ENCODE measurements around the gene ZKSCAN3. TPM values are rescaled to one million over a fixed set of nuclear protein-coding genes. Genes with fewer than 3 reads are reported as not detected.

Gene ZKSCAN3
- polyA plus RNA-seq, 3 donors: 0.36 to 1.7 (median 1.6) TPM

- peak overlapping the region in 1 of 2 donors; percentile 9 for H3K27ac ChIP-seq (ENCODE audit: low read depth in 1 of 2, low read length in 2 of 2)
- WGBS (ENCODE audit: insufficient coverage): no CpG with 5 or more reads among the region's 4 CpGs
- no peak overlapping the region for H3K4me3 ChIP-seq (replicated peaks in 1 of 3; ENCODE audit: low read depth in 2 of 3, low read length in 3 of 3)
- Mint-ChIP-seq H3K4me1 (peaks cover 9% of the 10 kb centered on the region), H3K9me3 (no peaks in the 10 kb centered on the region), H3K27ac (peak overlapping the region in 2 of 7 donors; percentile 20 to 75), H3K4me3 (no peak overlapping the region), H3K36me3 (peaks cover 25 to 26% of the 10 kb centered on the region in 2 donors), H3K27me3 (ENCODE audit: low read depth in 3 of 3) (no peaks in the 10 kb centered on the region)
- H3K4me1 ChIP-seq (ENCODE audit: control insufficient read depth in 1 of 2, insufficient read depth in 2 of 2, low read length in 2 of 2): peaks cover 10 to 11% of the 10 kb centered on the region in 2 donors
- H3K4me2 ChIP-seq (replicated peaks; ENCODE audit: extremely low read depth, low read length, poor library complexity, severe bottlenecking): no peak overlapping the region
- no peak overlapping the region for H2AFZ ChIP-seq (ENCODE audit: insufficient read depth, low read depth, low read length, poor library complexity, severe bottlenecking)
- no peak overlapping the region for H3K9ac ChIP-seq (ENCODE audit: insufficient read depth, low read length, poor library complexity, severe bottlenecking)
- peak; percentile 50 to 75 (median 61) for DNase-seq
- H4K20me1 ChIP-seq (ENCODE audit: insufficient read depth, low read length): no peaks in the 10 kb centered on the region
- TF ChIP-seq, protein P1, sequence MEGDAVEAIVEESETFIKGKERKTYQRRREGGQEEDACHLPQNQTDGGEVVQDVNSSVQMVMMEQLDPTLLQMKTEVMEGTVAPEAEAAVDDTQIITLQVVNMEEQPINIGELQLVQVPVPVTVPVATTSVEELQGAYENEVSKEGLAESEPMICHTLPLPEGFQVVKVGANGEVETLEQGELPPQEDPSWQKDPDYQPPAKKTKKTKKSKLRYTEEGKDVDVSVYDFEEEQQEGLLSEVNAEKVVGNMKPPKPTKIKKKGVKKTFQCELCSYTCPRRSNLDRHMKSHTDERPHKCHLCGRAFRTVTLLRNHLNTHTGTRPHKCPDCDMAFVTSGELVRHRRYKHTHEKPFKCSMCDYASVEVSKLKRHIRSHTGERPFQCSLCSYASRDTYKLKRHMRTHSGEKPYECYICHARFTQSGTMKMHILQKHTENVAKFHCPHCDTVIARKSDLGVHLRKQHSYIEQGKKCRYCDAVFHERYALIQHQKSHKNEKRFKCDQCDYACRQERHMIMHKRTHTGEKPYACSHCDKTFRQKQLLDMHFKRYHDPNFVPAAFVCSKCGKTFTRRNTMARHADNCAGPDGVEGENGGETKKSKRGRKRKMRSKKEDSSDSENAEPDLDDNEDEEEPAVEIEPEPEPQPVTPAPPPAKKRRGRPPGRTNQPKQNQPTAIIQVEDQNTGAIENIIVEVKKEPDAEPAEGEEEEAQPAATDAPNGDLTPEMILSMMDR (IDR thresholded peaks at IDR 0.05): no peak
- no peaks in the 10 kb centered on the region for H3K79me2 ChIP-seq (ENCODE audit: insufficient read depth, low read length)
- intact Hi-C loops (cut with micrococcal nuclease): no loop called here
- no peaks in the 10 kb centered on the region for H3K27me3 ChIP-seq (ENCODE audit: control insufficient read depth in 2 of 2, insufficient read depth in 2 of 2, low read length in 2 of 2)
- H3K36me3 ChIP-seq (replicated peaks in 1 of 2; ENCODE audit: control insufficient read depth in 1 of 2, insufficient read depth in 2 of 2, low read length in 2 of 2): peaks cover 16 to 33% of the 10 kb centered on the region in 2 donors
- H3K9me3 ChIP-seq (replicated peaks in 1 of 2; ENCODE audit: control insufficient read depth in 1 of 2, insufficient read depth in 1 of 2, low read length in 2 of 2): no peaks in the 10 kb centered on the region
Observed at GRCh38 chr6:28368522-28368921, 18.8 kb downstream of the ZKSCAN3 start.

GRCh38 chr6:28369463-28369862 is 19.7 kb downstream of the ZKSCAN3 start:
- no peak overlapping the region for H3K27ac Mint-ChIP-seq
- H3K27me3 Mint-ChIP-seq (ENCODE audit: low read depth in 3 of 3): no peaks in the 10 kb centered on the region
- no peaks in the 10 kb centered on the region for H3K79me2 ChIP-seq (ENCODE audit: insufficient read depth, low read length)
- H3K4me3 ChIP-seq (replicated peaks in 1 of 3; ENCODE audit: low read depth in 2 of 3, low read length in 3 of 3): no peak overlapping the region
- H3K4me1 Mint-ChIP-seq: peaks cover 9% of the 10 kb centered on the region
- peaks cover 18 to 19% of the 10 kb centered on the region in 2 donors for H3K36me3 Mint-ChIP-seq
- H3K36me3 ChIP-seq (replicated peaks in 1 of 2; ENCODE audit: control insufficient read depth in 1 of 2, insufficient read depth in 2 of 2, low read length in 2 of 2): peaks cover 8 to 24% of the 10 kb centered on the region in 2 donors
- intact Hi-C loops (cut with micrococcal nuclease): no loop called here
- WGBS (ENCODE audit: insufficient coverage): 100% methylated on average over 1 of the region's 3 CpGs
- no peak for DNase-seq
- no peaks in the 10 kb centered on the region for H3K27me3 ChIP-seq (ENCODE audit: control insufficient read depth in 2 of 2, insufficient read depth in 2 of 2, low read length in 2 of 2)
- no peak overlapping the region for H2AFZ ChIP-seq (ENCODE audit: insufficient read depth, low read depth, low read length, poor library complexity, severe bottlenecking)
- no peak overlapping the region for H3K4me2 ChIP-seq (replicated peaks; ENCODE audit: extremely low read depth, low read length, poor library complexity, severe bottlenecking)
- peaks cover 10 to 11% of the 10 kb centered on the region in 2 donors for H3K4me1 ChIP-seq (ENCODE audit: control insufficient read depth in 1 of 2, insufficient read depth in 2 of 2, low read length in 2 of 2)
- no peak overlapping the region for H3K9ac ChIP-seq (ENCODE audit: insufficient read depth, low read length, poor library complexity, severe bottlenecking)
- H4K20me1 ChIP-seq (ENCODE audit: insufficient read depth, low read length): no peaks in the 10 kb centered on the region
- no peak overlapping the region for H3K27ac ChIP-seq (ENCODE audit: low read depth in 1 of 2, low read length in 2 of 2)
- TF ChIP-seq, protein P1 (IDR thresholded peaks at IDR 0.05): no peak
- H3K9me3 ChIP-seq (replicated peaks in 1 of 2; ENCODE audit: control insufficient read depth in 1 of 2, insufficient read depth in 1 of 2, low read length in 2 of 2): no peaks in the 10 kb centered on the region
- no peaks in the 10 kb centered on the region for H3K9me3 Mint-ChIP-seq
- no peak overlapping the region for H3K4me3 Mint-ChIP-seq
